HepG2 (cell line): Measurements from ENCODE around the gene CFAP90. TPM values are rescaled to one million over a fixed set of nuclear protein-coding genes. Genes with fewer than 3 reads are reported as not detected.

Experiments
- ELF4 ChIP-seq: sonication (generic); formaldehyde crosslinking; IDR thresholded peaks from 2 replicates; pipeline ENCODE4 v1.5.0; 2020; ENCODE audit warnings: missing genetic modification reagents, mild to moderate bottlenecking, moderate library complexity, borderline replicate concordance
- FOXA3 ChIP-seq: IDR thresholded peaks from 2 replicates; pipeline ENCODE4 v1.6.1; 2016; ENCODE audit warnings: missing genetic modification reagents, missing compliant biosample characterization
- HDAC2 ChIP-seq: sonication (generic); formaldehyde crosslinking; IDR thresholded peaks from 2 replicates; pipeline ENCODE4 v1.4.0; 2020; ENCODE audit warnings: missing genetic modification reagents
- MEIS2 ChIP-seq: sonication (generic); formaldehyde crosslinking; IDR thresholded peaks from 2 replicates; pipeline ENCODE4 v1.9.0; 2021; ENCODE audit warnings: mild to moderate bottlenecking, missing genetic modification reagents
- MIXL1 ChIP-seq: IDR thresholded peaks from 2 replicates; pipeline ENCODE4 v1.6.1; 2016
- MYC ChIP-seq: sonication (generic); formaldehyde crosslinking; IDR thresholded peaks from 2 replicates; pipeline ENCODE4 v1.9.0; 2021; ENCODE audit warnings: missing genetic modification reagents, borderline replicate concordance
- NFRKB ChIP-seq: fragments of 450-650 bp; IDR thresholded peaks from 2 replicates; pipeline ENCODE4 v1.6.1; 2017
- RAD51 ChIP-seq: fragments of 450-650 bp; IDR thresholded peaks from 2 replicates; pipeline ENCODE4 v1.6.1; 2016; ENCODE audit warnings: borderline replicate concordance
- SMYD3 ChIP-seq: sonication (generic); formaldehyde crosslinking; IDR thresholded peaks from 2 replicates; pipeline ENCODE4 v1.8.1; 2023; ENCODE audit warnings: mild to moderate bottlenecking, missing genetic modification reagents
- SOX6 ChIP-seq, 2 experiments: fragments of 450-650 bp in 1 of 2; sonication (generic) in 1 of 2; formaldehyde crosslinking in 1 of 2; IDR thresholded peaks; 2 replicates each; pipeline versions ENCODE4 v1.4.0 to v1.6.1; 2017 to 2020; ENCODE audit warnings: antibody characterized with exemption in 1 of 2, mild to moderate bottlenecking in 1 of 2, missing genetic modification reagents in 1 of 2
- SRF ChIP-seq: IDR thresholded peaks from 2 replicates; pipeline ENCODE4 v1.6.1; 2011; ENCODE audit warnings: mild to moderate bottlenecking, low read depth, low read length, moderate library complexity
- STAG1 ChIP-seq: sonication (generic); formaldehyde crosslinking; IDR thresholded peaks from 2 replicates; pipeline ENCODE4 v1.4.0; 2020; ENCODE audit warnings: missing genetic modification reagents
- SUZ12 ChIP-seq: fragments of 150-350 bp; IDR thresholded peaks from 2 replicates; pipeline ENCODE4 v1.6.1; 2014; ENCODE audit warnings: low read depth, low read length
- THAP8 ChIP-seq: sonication (generic); formaldehyde crosslinking; IDR thresholded peaks from 2 replicates; pipeline ENCODE4 v1.5.1; 2020; ENCODE audit warnings: missing genetic modification reagents, mild to moderate bottlenecking, borderline replicate concordance
- TRIM24 ChIP-seq: sonication (generic); formaldehyde crosslinking; IDR thresholded peaks from 2 replicates; pipeline ENCODE4 v1.8.0; 2022; ENCODE audit warnings: mild to moderate bottlenecking, missing genetic modification reagents
- U2AF1 ChIP-seq: fragments of 200-400 bp; formaldehyde crosslinking; optimal IDR thresholded peaks from 2 replicates; pipeline ENCODE3; 2017; ENCODE audit warnings: mild to moderate bottlenecking, low read depth, low read length
- USF2 ChIP-seq, 2 experiments: sonication (generic) in 1 of 2; formaldehyde crosslinking in 1 of 2; IDR thresholded peaks; 2 replicates each; pipeline versions ENCODE4 v1.5.1 to v1.6.1; 2011 to 2020; ENCODE audit warnings: borderline replicate concordance in 1 of 2, low read depth in 1 of 2, low read length in 1 of 2, mild to moderate bottlenecking in 1 of 2, missing genetic modification reagents in 1 of 2, moderate library complexity in 1 of 2
- ZBTB25 ChIP-seq: IDR thresholded peaks from 2 replicates; pipeline ENCODE4 v1.6.1; 2018; ENCODE audit warnings: missing genetic modification reagents
- ZBTB8A ChIP-seq: sonication (generic); formaldehyde crosslinking; IDR thresholded peaks from 2 replicates; pipeline ENCODE4 v1.4.0; 2020; ENCODE audit warnings: mild to moderate bottlenecking, low read depth, missing genetic modification reagents, borderline replicate concordance
- ZMYM4 ChIP-seq: sonication (generic); formaldehyde crosslinking; IDR thresholded peaks from 2 replicates; pipeline ENCODE4 v1.8.1; 2023; ENCODE audit warnings: mild to moderate bottlenecking, missing genetic modification reagents
- ZNF205 ChIP-seq: IDR thresholded peaks from 2 replicates; pipeline ENCODE4 v1.6.1; 2018; ENCODE audit warnings: missing biosample characterization, missing genetic modification reagents
- ZNF263 ChIP-seq: sonication (generic); formaldehyde crosslinking; IDR thresholded peaks from 2 replicates; pipeline ENCODE4 v1.4.0; 2020; ENCODE audit warnings: missing genetic modification reagents
- ZNF281 ChIP-seq: sonication (generic); formaldehyde crosslinking; IDR thresholded peaks from 2 replicates; pipeline ENCODE4 v1.4.0; 2020; ENCODE audit warnings: missing genetic modification reagents, borderline replicate concordance
- ZNF530 ChIP-seq: sonication (generic); formaldehyde crosslinking; IDR thresholded peaks from 2 replicates; pipeline ENCODE4 v1.5.0; 2020; ENCODE audit warnings: low read depth, mild to moderate bottlenecking, missing genetic modification reagents
- ZNF891 ChIP-seq: sonication (generic); formaldehyde crosslinking; IDR thresholded peaks from 2 replicates; pipeline ENCODE4 v1.5.0; 2020; ENCODE audit warnings: mild to moderate bottlenecking, missing genetic modification reagents
- polyA plus RNA-seq, 8 experiments: library from polyadenylated mRNA; depleted of rRNA in 3 of 8; stranded (reverse) in 7 of 8; unstranded in 1 of 8; fragments of >200 nt; fragmentation: Illumina TruSeq in 4 of 8; extraction: Trizol in 4 of 8; gene quantifications; 2 replicates each; pipeline versions ENCODE4 v1.2.1 to v1.2.3, GENCODE V29; 2011 to 2016; ENCODE audit warnings: low read depth in 4 of 8, missing spikeins in 1 of 8, mixed read lengths in 1 of 8; ENCODE audit not compliant: insufficient read depth in 1 of 8
- total RNA-seq, 5 experiments: library from RNA; depleted of rRNA; stranded (reverse); fragments of >200 nt; fragmentation: Illumina TruSeq; extraction: Trizol; gene quantifications; 2 replicates each; pipeline ENCODE4 v1.2.3, GENCODE V29; 2016; ENCODE audit warnings: low read depth in 1 of 5

The CFAP90 gene
- total and polyA plus RNA-seq, 2 of the 13 experiments (the other 11 are each of a cell fraction or from before 2014, with no cell fraction given), result 0.11 TPM; not detected in 1

GRCh38 chr5:7868773-7869473 is 18.0 kb upstream of the CFAP90 start, which contains the start of the genes FASTKD3 and MTRR (continued):
- TF ChIP-seq TRIM24 (CRISPR knock-in tag) (no peak), ZNF263 (CRISPR knock-in tag) (no peak; the same call in 1 of the 2 replicates), SMYD3 (CRISPR knock-in tag) (peak; percentile 52; the same call in 1 of the 2 replicates), RAD51 (no peak), ZMYM4 (peak; percentile 95), SRF (no peak), ZBTB8A (peak; percentile 36; the same call in 1 of the 2 replicates), SOX6 (IDR thresholded peaks at IDR 0.05) (no peak), SOX6 (CRISPR knock-in tag; IDR thresholded peaks at IDR 0.05) (peak; percentile 43; the same call in 1 of the 2 replicates), ELF4 (CRISPR knock-in tag) (no peak), MIXL1 (CRISPR knock-in tag) (no peak), SUZ12 (no peak), HDAC2 (no peak), ZBTB25 (CRISPR knock-in tag) (no peak), MYC (CRISPR knock-in tag) (peak; percentile 79), MEIS2 (CRISPR knock-in tag) (peak; percentile 47; the same call in 1 of the 2 replicates), ZNF530 (CRISPR knock-in tag) (no peak), FOXA3 (CRISPR knock-in tag) (peak; percentile 3; the same call in 1 of the 2 replicates), U2AF1 (no peak), THAP8 (CRISPR knock-in tag) (no peak), ZNF891 (peak; percentile 73; the same call in 1 of the 2 replicates), STAG1 (CRISPR knock-in tag) (no peak), ZNF205 (CRISPR knock-in tag) (no peak), ZNF281 (CRISPR knock-in tag) (no peak), USF2 (IDR thresholded peaks at IDR 0.05; ENCODE audit: low read depth, low read length) (no peak), USF2 (CRISPR knock-in tag; IDR thresholded peaks at IDR 0.05; ENCODE audit: borderline replicate concordance) (no peak), NFRKB (no peak)
